SK-N-SH (cell line): ENCODE measurements around the gene ARMH3. TPM values are rescaled to one million over a fixed set of nuclear protein-coding genes. Genes with fewer than 3 reads are reported as not detected.
A peak's percentile ranks its signal among the peaks of the same experiment; 100 is the strongest.

Experiments used
- CTCF ChIA-PET: fragments of 300-600, 350-600 bp; formaldehyde crosslinking; extraction: SDS; loops from one replicate; lab custom pipeline; 2021; lab: Yijun Ruan, JAX
- POLR2A ChIA-PET: fragments of 350-600 bp; sonication (Branson Sonifier 250); formaldehyde crosslinking; extraction: SDS; loops from one replicate; lab custom pipeline; 2020; ENCODE audit warnings: antibody characterized with exemption, inconsistent platforms; lab: Yijun Ruan, JAX
- DNase-seq: peaks from one replicate; pipeline ENCODE4 v3.0.0; 2012
- H2AFZ ChIP-seq: fragments of 200-600 bp; sonication (generic); 2 replicates; pipeline ENCODE4 v1.8.1; 2016; ENCODE audit warnings: antibody characterized with exemption, mild to moderate bottlenecking, low read depth
- H3F3A ChIP-seq: fragments of 200-600 bp; sonication (generic); replicated peaks from 2 replicates; pipeline ENCODE3; 2016; ENCODE audit warnings: antibody characterized with exemption, mild to moderate bottlenecking; ENCODE audit not compliant: insufficient read depth
- H3K27ac ChIP-seq, 2 experiments: fragments of 200-500 bp in 1 of 2; fragments of 200-600 bp in 1 of 2; sonication (Bioruptor generic) in 1 of 2; sonication (generic), shearing (Covaris generic) in 1 of 2; 2 replicates each; pipeline versions ENCODE4 v1.5.1 to v1.6.1; 2014 to 2016; ENCODE audit warnings: low read depth in 2 of 2, inconsistent platforms in 1 of 2, low read length in 1 of 2, mild to moderate bottlenecking in 1 of 2, mixed read lengths in 1 of 2
- H3K27me3 ChIP-seq: fragments of 200-600 bp; sonication (generic), shearing (Covaris generic); 2 replicates; pipeline ENCODE4 v1.6.1; 2016; ENCODE audit warnings: mixed run types; ENCODE audit not compliant: insufficient read depth
- H3K36me3 ChIP-seq, 2 experiments: fragments of 200-500 bp in 1 of 2; fragments of 200-600 bp in 1 of 2; sonication (Bioruptor generic) in 1 of 2; sonication (generic) in 1 of 2; replicated peaks in 1 of 2; 2 replicates each; pipeline versions ENCODE3 to v1.5.1; 2014 to 2016; ENCODE audit warnings: low read length in 1 of 2, mild to moderate bottlenecking in 1 of 2; ENCODE audit not compliant: insufficient read depth in 2 of 2, control insufficient read depth in 1 of 2
- H3K4me1 ChIP-seq, 2 experiments: fragments of 200-500 bp in 1 of 2; fragments of 200-600 bp in 1 of 2; sonication (Bioruptor generic) in 1 of 2; sonication (generic), shearing (Covaris generic) in 1 of 2; 2 replicates each; pipeline versions ENCODE4 v1.5.1 to v1.6.1; 2014 to 2016; ENCODE audit warnings: low read depth in 1 of 2, low read length in 1 of 2, mixed run types in 1 of 2; ENCODE audit not compliant: insufficient read depth in 2 of 2, control insufficient read depth in 1 of 2
- H3K4me2 ChIP-seq: fragments of 200-600 bp; sonication (generic), shearing (Covaris generic); 2 replicates; pipeline ENCODE4 v1.6.1; 2017; ENCODE audit warnings: mixed run types
- H3K4me3 ChIP-seq, 2 experiments: fragments of 200-500 bp in 1 of 2; fragments of 200-600 bp in 1 of 2; sonication (Bioruptor generic) in 1 of 2; sonication (generic), shearing (Covaris generic) in 1 of 2; 2 replicates each; pipeline versions ENCODE4 v1.5.1 to v1.8.1; 2014 to 2016; ENCODE audit warnings: low read depth in 2 of 2, inconsistent platforms in 1 of 2, low read length in 1 of 2, mild to moderate bottlenecking in 1 of 2, mixed read lengths in 1 of 2, moderate library complexity in 1 of 2
- H3K79me2 ChIP-seq: fragments of 200-600 bp; sonication (generic); 2 replicates; pipeline ENCODE4 v1.8.1; 2017; ENCODE audit warnings: mild to moderate bottlenecking; ENCODE audit not compliant: insufficient read depth
- H3K9ac ChIP-seq: fragments of 200-600 bp; sonication (generic); 2 replicates; pipeline ENCODE4 v1.6.1; 2017; ENCODE audit warnings: mixed run types
- H3K9me2 ChIP-seq: fragments of 200-600 bp; sonication (generic); 2 replicates; pipeline ENCODE4 v1.6.1; 2017; ENCODE audit warnings: mixed run types
- H3K9me3 ChIP-seq: fragments of 200-600 bp; sonication (generic); 2 replicates; pipeline ENCODE4 v1.6.1; 2017; ENCODE audit warnings: mixed run types, mild to moderate bottlenecking, moderate library complexity
- H4K20me1 ChIP-seq: fragments of 200-600 bp; sonication (generic); 2 replicates; pipeline ENCODE4 v1.6.1; 2017; ENCODE audit warnings: mild to moderate bottlenecking, mixed run types; ENCODE audit not compliant: insufficient read depth
- EP300 ChIP-seq, 2 experiments: IDR thresholded peaks; 2 replicates each; pipeline versions ENCODE4 v1.4.0 to v1.6.1; 2012; ENCODE audit warnings: borderline replicate concordance in 1 of 2, low read depth in 1 of 2, low read length in 1 of 2
- FOXJ3 ChIP-seq: sonication (generic); formaldehyde crosslinking; IDR thresholded peaks from 2 replicates; pipeline ENCODE4 v1.5.1; 2020; ENCODE audit warnings: mild to moderate bottlenecking, missing genetic modification reagents
- GABPA ChIP-seq: IDR thresholded peaks from 2 replicates; pipeline ENCODE4 v1.4.0; 2012; ENCODE audit warnings: low read depth, mild to moderate bottlenecking
- GATA2 ChIP-seq: sonication (generic); formaldehyde crosslinking; IDR thresholded peaks from 2 replicates; pipeline ENCODE4 v1.5.0; 2020; ENCODE audit warnings: mild to moderate bottlenecking, missing genetic modification reagents
- JUND ChIP-seq: IDR thresholded peaks from 2 replicates; pipeline ENCODE4 v1.4.0; 2012
- MAX ChIP-seq: IDR thresholded peaks from 2 replicates; pipeline ENCODE4 v1.4.0; 2012; ENCODE audit warnings: low read depth
- MXI1 ChIP-seq: IDR thresholded peaks from 2 replicates; pipeline ENCODE4 v1.6.1; 2012; ENCODE audit warnings: mild to moderate bottlenecking, low read depth, low read length, improper control_type of control experiment
- NFIC ChIP-seq: IDR thresholded peaks from 2 replicates; pipeline ENCODE4 v1.4.0; 2012; ENCODE audit warnings: borderline replicate concordance
- RAD21 ChIP-seq: IDR thresholded peaks from 2 replicates; pipeline ENCODE4 v1.6.1; 2012; ENCODE audit warnings: mild to moderate bottlenecking, low read length
- RFX5 ChIP-seq: IDR thresholded peaks from 2 replicates; pipeline ENCODE4 v1.6.1; 2012; ENCODE audit warnings: mild to moderate bottlenecking, improper control_type of control experiment, low read length
- RXRA ChIP-seq: IDR thresholded peaks from 2 replicates; pipeline ENCODE4 v1.4.0; 2012; ENCODE audit warnings: low read depth, mild to moderate bottlenecking, borderline replicate concordance
- TAF1 ChIP-seq: IDR thresholded peaks from 2 replicates; pipeline ENCODE4 v1.6.1; 2012; ENCODE audit warnings: low read depth, mild to moderate bottlenecking, low read length, moderate library complexity, borderline replicate concordance
- TCF12 ChIP-seq: IDR thresholded peaks from 2 replicates; pipeline ENCODE4 v1.4.0; 2012
- USF1 ChIP-seq: IDR thresholded peaks from 2 replicates; pipeline ENCODE4 v1.4.0; 2012; ENCODE audit warnings: low read depth, borderline replicate concordance
- YY1 ChIP-seq: IDR thresholded peaks from 2 replicates; pipeline ENCODE4 v1.4.0; 2012; ENCODE audit warnings: low read depth, mild to moderate bottlenecking
- WGBS: methylation state at CpG from one replicate; pipeline ENCODE4 v1.1.6; 2017; ENCODE audit warnings: low lambda C conversion rate; 5-methylcytosine and 5-hydroxymethylcytosine counted together
- polyA plus RNA-seq, 3 experiments: library from polyadenylated mRNA; depleted of rRNA; stranded (reverse); fragments of >200 nt; gene quantifications; 2 replicates each; pipeline ENCODE4 v1.2.3, GENCODE V29; 2012
- TF ChIP-seq, protein P1 (sequence below): fragments of 150-350 bp; IDR thresholded peaks from 2 replicates; pipeline ENCODE4 v1.6.1; 2017; ENCODE audit warnings: antibody characterized with exemption, low read length, low read depth, borderline replicate concordance

ARMH3 gene
- polyA plus RNA-seq, 1 of the 3 experiments (the other 2 are of a cell fraction), result 12.1 TPM

DNA sequence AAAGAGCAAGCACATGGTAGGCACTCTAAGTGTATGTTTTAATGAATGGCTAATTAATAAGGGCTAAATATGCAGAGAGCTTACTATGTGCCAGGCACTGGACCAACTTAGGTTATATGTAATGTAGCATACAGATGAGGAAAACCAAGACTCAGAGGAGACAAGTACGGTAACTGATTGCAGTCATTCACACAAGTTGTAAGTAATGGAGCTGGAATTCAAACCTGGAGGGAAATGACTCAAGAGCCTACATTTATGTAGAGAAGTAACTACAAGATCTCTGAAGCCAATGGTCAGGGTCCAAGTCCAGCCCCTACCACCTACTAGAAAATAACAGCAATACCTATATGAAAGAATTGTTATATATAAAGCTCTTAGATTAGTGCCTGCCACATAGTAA is 115.1 kb downstream of the ARMH3 start:
- H3K4me2 ChIP-seq, result no peak overlapping the region
- H3K4me3 ChIP-seq, result no peak overlapping the region
- no peaks in the 10 kb centered on the region for H3K27me3 ChIP-seq
- ChIA-PET CTCF (interaction anchor here (1.0 to 1.9 kb wide), 7 partner anchors 10 to 69 kb away, joined by 3 to 6 read pairs (median 4); no protein-coding TSS in a partner anchor), POLR2A (no interaction called here)
- TF ChIP-seq TCF12, result 0 out of 2 replicates have a peak, but pooled peaks have one; percentile 4
- TF ChIP-seq GABPA, result no peak
- H3K9me3 ChIP-seq, result no peaks in the 10 kb centered on the region
- H2AFZ ChIP-seq, result no peak overlapping the region
- H3K36me3 ChIP-seq, result peaks cover 0 to 11% of the 10 kb centered on the region in 2 experiments
- H3F3A ChIP-seq, result peaks cover 38% of the 10 kb centered on the region
- peak overlapping the region in 1 of 2 experiments; percentile 10; a peak in 1 of 4 replicates for H3K27ac ChIP-seq
- no peaks in the 10 kb centered on the region for H3K9me2 ChIP-seq
- H3K79me2 ChIP-seq, result no peaks in the 10 kb centered on the region
- no peak overlapping the region for H3K9ac ChIP-seq
- 45% methylated on average over 1 of the region's 1 CpG for WGBS
- H4K20me1 ChIP-seq, result no peaks in the 10 kb centered on the region
- peaks cover 2 to 44% of the 10 kb centered on the region in 2 experiments for H3K4me1 ChIP-seq
- no peak for DNase-seq

GRCh38 chr10:101939729-101940128 is 116.2 kb downstream of the ARMH3 start:
- H3K27me3 ChIP-seq, result no peaks in the 10 kb centered on the region
- no peaks in the 10 kb centered on the region for H3K9me2 ChIP-seq
- TF ChIP-seq FOXJ3 (CRISPR knock-in tag) (no peak), MXI1 (no peak), USF1 (no peak), TAF1 (no peak), EP300 (IDR thresholded peaks at IDR 0.05; ENCODE audit: borderline replicate concordance in 1 of 2, low read depth in 1 of 2, low read length in 1 of 2) (no peak), MAX (no peak), RXRA (no peak), YY1 (no peak), JUND (no peak), RAD21 (no peak), NFIC (no peak), GATA2 (CRISPR knock-in tag) (no peak), RFX5 (no peak)
- TF ChIP-seq, protein P1, sequence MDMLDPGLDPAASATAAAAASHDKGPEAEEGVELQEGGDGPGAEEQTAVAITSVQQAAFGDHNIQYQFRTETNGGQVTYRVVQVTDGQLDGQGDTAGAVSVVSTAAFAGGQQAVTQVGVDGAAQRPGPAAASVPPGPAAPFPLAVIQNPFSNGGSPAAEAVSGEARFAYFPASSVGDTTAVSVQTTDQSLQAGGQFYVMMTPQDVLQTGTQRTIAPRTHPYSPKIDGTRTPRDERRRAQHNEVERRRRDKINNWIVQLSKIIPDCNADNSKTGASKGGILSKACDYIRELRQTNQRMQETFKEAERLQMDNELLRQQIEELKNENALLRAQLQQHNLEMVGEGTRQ, result no peak
- 87% methylated on average over 3 of the region's 3 CpGs for whole genome bisulfite sequencing
- ChIA-PET POLR2A (interaction anchor here (0.6 kb wide), 1 partner anchor 364 kb away, joined by 3 read pairs; no protein-coding TSS in a partner anchor), CTCF (interaction anchor here (0.8 to 2.1 kb wide), 3 partner anchors 50 to 99 kb away, joined by 3 to 8 read pairs (median 3); no protein-coding TSS in a partner anchor)
- H3K4me1 ChIP-seq, result peaks cover 2 to 44% of the 10 kb centered on the region in 2 experiments
- H3K9me3 ChIP-seq, result no peaks in the 10 kb centered on the region
- H3K9ac ChIP-seq, result 0 out of 2 replicates have a peak overlapping the region, but pooled peaks have one; percentile 11
- no peak overlapping the region for H2AFZ ChIP-seq
- peaks cover 38% of the 10 kb centered on the region for H3F3A ChIP-seq
- no peaks in the 10 kb centered on the region for H3K79me2 ChIP-seq
- H3K27ac ChIP-seq, result peak overlapping the region; percentile 36 to 75; a peak in 3 of 4 replicates
- DNase-seq, result no peak
- peaks cover 0 to 11% of the 10 kb centered on the region in 2 experiments for H3K36me3 ChIP-seq
- no peaks in the 10 kb centered on the region for H4K20me1 ChIP-seq
- H3K4me3 ChIP-seq, result no peak overlapping the region
- 0 out of 2 replicates have a peak overlapping the region, but pooled peaks have one; percentile 57 for H3K4me2 ChIP-seq
